Amniotic stem cell (primary cell): ENCODE measurements around the gene XYLT1.

ENCODE experiments used
- DNase-seq: peaks from one replicate; lab custom pipeline; 2025; lab: John Stamatoyannopoulos, UW

The XYLT1 gene

DNA sequence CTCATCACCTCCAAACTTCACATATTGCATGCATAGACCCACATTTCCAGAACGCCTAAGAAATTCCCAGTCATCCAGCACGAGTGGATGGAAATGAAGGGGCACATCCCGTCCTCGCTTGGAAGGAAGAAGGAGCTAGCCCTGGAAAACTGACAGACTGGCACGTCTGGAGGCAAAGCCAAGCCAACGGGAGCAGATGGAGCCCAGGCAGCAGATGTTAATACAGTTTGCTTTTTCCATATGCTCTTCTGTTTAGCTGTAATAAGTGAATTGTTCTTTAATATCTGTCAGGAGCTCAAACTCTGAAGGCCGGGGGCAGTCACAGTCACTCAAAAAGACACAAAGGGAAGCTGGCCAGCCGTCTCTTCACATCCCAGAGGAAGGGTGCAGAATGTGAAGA, 187.7 kb downstream of the XYLT1 start:
- no peak for DNase-seq

- no peak for DNase-seq
Observed at GRCh38 chr16:17282247-17282646, 188.5 kb downstream of the XYLT1 start.

- no peak for DNase-seq
Observed at GRCh38 chr16:17281052-17281451, 189.7 kb downstream of the XYLT1 start.

- DNase-seq: no peak
Observed at GRCh38 chr16:17278988-17279387, 191.8 kb downstream of the XYLT1 start.

DNA sequence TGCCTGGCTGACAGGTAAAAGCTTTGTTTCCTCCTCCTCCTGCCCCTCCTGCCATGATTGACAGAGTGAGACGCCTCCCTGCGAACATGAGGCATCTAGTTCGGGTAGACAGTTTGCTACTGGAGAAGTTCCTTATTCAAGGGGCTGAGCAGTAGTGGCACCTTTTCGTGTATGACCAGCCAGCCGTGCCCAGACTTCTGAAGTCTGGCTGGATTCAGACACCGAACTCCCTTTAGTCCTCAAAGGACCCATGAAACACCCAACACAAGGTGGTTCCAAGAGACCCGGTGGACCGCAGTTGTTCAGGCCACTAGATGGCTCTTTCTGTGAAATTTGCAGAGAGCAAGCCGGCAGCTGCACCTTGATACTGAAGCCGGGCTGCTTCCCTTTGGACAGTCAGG, 192.8 kb downstream of the XYLT1 start:
- no peak for DNase-seq

DNA sequence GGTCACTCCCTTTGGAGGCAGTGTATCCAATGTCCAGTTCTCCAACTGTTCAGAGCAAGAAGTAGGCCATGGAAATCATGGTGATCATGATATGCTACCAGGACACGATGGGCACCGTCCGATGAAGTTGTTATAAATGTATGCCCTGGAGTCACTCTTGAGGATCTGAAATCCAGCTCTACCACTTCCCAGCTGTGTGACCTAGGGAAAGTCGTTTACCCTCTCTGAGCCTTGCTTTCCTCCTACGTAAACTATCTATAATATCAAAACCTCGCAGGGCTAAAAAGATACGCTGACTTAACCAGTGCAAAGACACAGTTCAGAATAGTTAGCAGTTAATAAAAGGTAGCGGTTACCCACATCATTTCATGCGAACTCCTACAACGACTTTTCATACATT, 194.2 kb downstream of the XYLT1 start:
- no peak for DNase-seq

GRCh38 chr16:17276010-17276530, 194.7 kb downstream of the XYLT1 start:
- no peak for DNase-seq

- no peak for DNase-seq
Observed at GRCh38 chr16:17275076-17276009, 195.4 kb downstream of the XYLT1 start.

- peak; percentile 75 for DNase-seq
Observed at GRCh38 chr16:17273142-17273561, 197.6 kb downstream of the XYLT1 start.

GRCh38 chr16:17272716-17273115, 198.0 kb downstream of the XYLT1 start:
- DNase-seq: no peak

DNA sequence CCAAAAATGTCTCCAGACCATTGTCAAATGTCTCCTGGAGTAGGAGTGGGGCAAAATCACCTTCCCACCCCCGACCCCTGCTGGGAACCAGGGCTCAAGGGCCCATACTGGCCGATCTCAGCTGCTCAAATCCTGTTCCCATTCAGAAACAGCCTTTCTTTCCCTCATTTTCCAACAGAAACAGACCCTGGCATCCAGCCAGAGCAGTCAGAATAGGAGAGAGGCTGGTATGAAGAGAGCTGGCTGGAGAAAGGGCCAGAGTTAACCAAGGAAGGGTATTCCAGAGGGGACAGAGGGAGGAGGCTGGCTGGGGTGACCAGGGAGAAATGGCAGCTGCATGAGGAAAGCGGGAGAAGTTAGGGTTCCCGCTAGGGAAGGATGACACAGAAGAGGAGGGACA, 199.1 kb downstream of the XYLT1 start:
- DNase-seq: no peak

DNA sequence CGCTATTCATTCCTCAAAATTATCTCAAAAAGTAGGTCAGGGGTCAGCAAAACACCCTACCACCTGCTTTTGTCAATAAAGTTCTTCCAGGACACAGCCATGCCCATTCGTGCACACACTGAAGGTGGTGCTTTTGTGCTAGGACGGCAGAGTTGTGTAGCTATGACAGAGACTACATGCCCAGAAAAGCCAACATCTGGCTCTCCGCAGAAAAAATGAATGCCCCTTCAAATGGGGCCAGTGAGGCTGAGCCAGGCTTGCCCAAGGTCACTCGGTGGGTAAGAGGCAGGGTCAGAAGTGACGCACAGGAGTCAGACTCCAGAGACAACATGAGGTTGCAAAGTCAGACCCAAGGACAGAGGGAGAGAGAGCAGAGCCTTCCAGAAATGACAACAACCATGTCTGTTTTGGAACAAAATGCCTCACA, 200.1 kb downstream of the XYLT1 start:
- DNase-seq: no peak

- DNase-seq: no peak
Observed at GRCh38 chr16:17270111-17270510, 200.6 kb downstream of the XYLT1 start.

DNA sequence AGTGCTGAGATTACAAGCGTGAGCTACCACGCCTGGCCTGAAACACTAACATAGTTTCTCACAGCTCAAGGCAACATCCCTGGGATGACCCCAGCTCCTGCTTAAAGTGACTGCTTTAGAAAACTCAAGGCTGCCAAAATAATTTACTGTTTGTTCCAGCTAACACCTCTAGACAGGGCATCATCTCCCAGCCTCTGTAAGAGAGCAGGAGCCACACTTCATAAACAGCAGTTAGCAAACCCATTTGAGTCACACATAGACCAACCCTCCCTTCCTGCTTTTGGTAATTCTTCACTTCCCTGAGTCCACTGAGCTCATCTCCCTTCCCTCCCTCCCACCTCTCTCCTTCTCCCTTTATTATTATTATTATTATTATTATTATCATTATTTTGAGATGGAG, 201.3 kb downstream of the XYLT1 start:
- DNase-seq: no peak

DNA sequence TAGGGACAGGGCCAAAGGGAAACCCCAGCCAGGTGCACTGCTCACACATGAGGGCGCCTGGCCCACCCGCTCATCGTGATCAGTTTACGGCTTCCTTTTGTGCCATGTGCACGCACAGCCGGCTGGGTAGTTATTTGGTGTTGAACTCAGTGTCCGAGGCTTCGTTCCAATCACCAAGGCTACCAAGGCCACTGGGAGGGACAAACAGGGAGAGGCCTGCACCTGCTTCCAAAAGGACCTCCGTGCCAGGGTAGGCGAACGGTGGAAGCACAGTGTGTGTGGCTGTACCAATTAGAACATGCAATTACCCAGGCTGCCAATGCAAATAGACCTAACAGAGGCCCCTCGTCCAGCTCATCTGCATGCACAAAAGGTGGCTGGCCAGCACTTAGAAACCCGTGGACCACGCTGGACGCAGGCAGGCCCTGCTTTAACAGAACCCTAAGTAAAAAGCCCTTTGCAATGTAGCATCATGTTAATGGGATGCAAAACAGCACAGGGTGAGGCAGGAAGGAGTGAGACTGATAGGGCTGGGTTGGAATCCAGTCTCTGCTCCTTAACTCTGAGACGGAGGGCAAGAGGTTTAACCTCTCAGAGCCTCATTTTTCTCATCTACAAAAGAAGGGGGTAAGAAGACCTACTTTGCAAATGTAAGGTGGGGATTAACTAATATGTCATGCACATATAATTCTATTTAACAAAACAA, 204.0 kb downstream of the XYLT1 start:
- DNase-seq: no peak

DNA sequence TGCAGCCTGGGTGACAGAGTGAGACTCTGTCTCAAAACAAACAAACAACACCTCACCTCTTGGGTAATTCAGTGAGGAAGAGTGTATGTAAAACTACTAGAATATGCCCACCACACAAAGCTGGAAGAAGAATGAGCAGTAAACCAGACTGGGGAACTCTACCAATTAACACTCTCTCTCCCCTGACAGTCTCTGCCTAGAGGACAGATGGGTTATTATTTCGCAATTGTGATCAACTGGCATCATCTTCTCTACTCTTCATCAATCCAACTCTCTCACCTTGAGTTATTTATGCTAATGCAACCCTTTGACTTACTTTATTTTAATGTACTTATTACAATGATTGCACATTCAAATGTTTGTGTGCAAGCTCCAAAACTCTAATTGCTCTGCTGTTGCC, 205.6 kb downstream of the XYLT1 start:
- DNase-seq: no peak

DNA sequence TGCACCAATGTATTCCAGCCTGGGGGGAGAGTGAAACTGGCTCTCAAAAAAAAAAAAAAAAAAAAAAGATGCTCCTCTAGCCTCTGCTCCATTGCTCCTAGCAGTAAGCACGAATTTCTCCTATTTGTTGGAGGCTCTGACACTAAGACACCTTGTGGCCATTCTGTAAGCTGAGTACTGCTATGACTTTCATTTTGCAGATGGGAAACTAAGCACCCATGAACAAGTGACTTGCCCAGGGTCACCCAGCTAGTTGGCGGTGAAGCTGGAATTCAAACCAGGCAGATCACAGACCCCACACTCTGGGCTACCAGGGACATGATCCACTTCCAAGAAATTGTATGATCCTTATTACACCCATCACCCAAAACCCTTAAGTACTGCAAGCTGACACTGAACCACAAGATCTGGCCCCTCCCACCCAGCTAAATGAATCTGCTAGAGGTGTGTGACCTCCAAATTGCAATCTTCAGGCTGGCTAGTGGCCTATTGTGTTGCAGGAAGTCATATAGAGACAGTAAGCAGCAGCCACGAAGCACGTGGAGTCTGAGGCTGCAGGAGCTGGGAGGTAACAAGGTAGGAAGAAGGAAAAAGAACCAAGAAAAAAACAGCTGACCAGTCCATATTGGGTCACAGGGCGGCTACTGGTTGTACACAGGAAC, 209.4 kb downstream of the XYLT1 start:
- DNase-seq: no peak

GRCh38 chr16:17260276-17260849, 210.4 kb downstream of the XYLT1 start:
- DNase-seq: no peak

GRCh38 chr16:17259751-17260270, 210.9 kb downstream of the XYLT1 start:
- DNase-seq: no peak

GRCh38 chr16:17258848-17259713, 211.7 kb downstream of the XYLT1 start:
- DNase-seq: no peak

DNA sequence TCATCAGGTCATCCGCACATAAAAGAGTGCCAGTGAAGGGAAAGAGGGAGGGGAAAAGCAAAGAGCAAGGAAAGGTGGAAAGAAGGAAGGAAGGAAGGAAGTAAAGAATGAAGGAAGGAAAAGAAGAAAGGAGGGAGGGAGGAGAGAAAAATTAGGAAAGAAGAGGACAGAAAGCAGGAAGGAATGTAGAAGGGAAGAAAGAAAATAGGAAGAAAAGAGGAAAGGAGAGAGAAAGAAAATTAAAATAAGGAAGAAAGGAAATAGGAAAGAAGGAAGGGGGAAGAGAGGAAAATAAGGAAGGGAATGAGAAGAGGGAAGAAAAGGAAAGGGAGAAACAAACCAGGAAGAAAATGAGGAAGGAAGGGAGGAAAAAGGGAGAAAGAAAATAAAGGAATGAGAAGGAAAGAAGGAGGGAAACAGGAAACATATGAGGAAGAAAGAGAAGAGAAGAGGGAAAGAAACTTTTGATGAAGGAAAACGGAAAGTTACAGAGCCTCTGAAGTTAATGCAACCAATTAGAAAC, 212.6 kb downstream of the XYLT1 start:
- no peak for DNase-seq
